ENCODE data around the gene GJB4.
"Not testable (repeated sequence)": the region's sequence is repeated elsewhere in the genome, so short reads cannot be mapped to it uniquely, and the experiment has no call there.

Gene GJB4

GRCh38 chr1:34759503-34760357 lies at the start of gene GJB4:
TSS of gene GJB4 (plus strand) at chr1:34759740. CDS start at chr1:34761255, 1,515 bp downstream.
- peak; percentile 35 for DNase-seq

- DNase-seq = no peak
Observed at GRCh38 chr1:34710812-34711211, 48.7 kb upstream of the GJB4 start.

GRCh38 chr1:34711485-34711884 lies 48.1 kb upstream of the GJB4 start:
- no peak for DNase-seq

GRCh38 chr1:34712007-34712688 lies 47.4 kb upstream of the GJB4 start:
- no peak for DNase-seq

- DNase-seq = no peak
Observed at GRCh38 chr1:34713443-34713842, 46.1 kb upstream of the GJB4 start.

GRCh38 chr1:34714386-34714785 lies 45.2 kb upstream of the GJB4 start:
- DNase-seq = no peak

GRCh38 chr1:34715139-34715538 lies 44.4 kb upstream of the GJB4 start:
- no peak for DNase-seq

- no peak for DNase-seq
Observed at GRCh38 chr1:34721241-34721640, 38.3 kb upstream of the GJB4 start.

- DNase-seq = no peak
Observed at GRCh38 chr1:34721646-34722355, 37.7 kb upstream of the GJB4 start.

GRCh38 chr1:34726861-34727260 lies 32.7 kb upstream of the GJB4 start:
- no peak for DNase-seq

- no peak for DNase-seq
Observed at GRCh38 chr1:34730485-34730884, 29.1 kb upstream of the GJB4 start.

GRCh38 chr1:34732831-34733230 lies 26.7 kb upstream of the GJB4 start:
- not testable (repeated sequence) for DNase-seq

GRCh38 chr1:34736692-34737091 lies 22.8 kb upstream of the GJB4 start:
- no peak for DNase-seq

GRCh38 chr1:34737236-34737635 lies 22.3 kb upstream of the GJB4 start:
- DNase-seq = not testable (repeated sequence)

GRCh38 chr1:34739613-34740012 lies 19.9 kb upstream of the GJB4 start:
- DNase-seq = no peak

- no peak for DNase-seq
Observed at GRCh38 chr1:34740161-34740868, 19.2 kb upstream of the GJB4 start.

GRCh38 chr1:34742667-34743270 lies 16.8 kb upstream of the GJB4 start:
- peak; percentile 88 for DNase-seq

GRCh38 chr1:34743775-34744174 lies 15.8 kb upstream of the GJB4 start:
- no peak for DNase-seq

GRCh38 chr1:34744851-34745250 lies 14.7 kb upstream of the GJB4 start:
- DNase-seq = no peak

GRCh38 chr1:34745666-34746065 lies 13.9 kb upstream of the GJB4 start:
- DNase-seq = no peak

- no peak for DNase-seq
Observed at GRCh38 chr1:34746101-34746500, 13.4 kb upstream of the GJB4 start.
